ENCODE data around the gene RGP1.

RGP1 gene

DNA sequence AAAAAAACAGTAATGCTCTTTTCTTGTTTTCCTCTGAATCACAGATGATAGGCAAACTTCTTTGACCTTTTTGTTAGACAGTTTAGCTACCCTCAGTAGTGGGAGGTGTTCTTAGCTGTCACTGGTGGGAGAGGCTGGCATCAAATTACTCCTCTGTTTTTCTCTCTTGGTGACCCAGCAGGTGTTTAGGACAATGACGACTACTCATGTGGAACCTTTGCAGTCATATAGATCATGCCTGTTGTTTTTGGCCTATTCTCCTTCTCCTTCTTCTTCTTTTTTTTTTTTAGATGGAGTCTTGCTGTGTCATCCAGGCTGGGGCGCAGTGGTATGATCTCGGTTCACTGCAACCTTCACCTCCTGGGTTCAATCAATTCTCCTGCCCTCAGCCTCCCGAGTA is 26.9 kb downstream of the RGP1 start:
- peak overlapping the region; percentile 28 for H3K27ac Mint-ChIP-seq
- H3K27me3 Mint-ChIP-seq, result no peaks in the 10 kb centered on the region
- no peak overlapping the region for H3K4me3 Mint-ChIP-seq
- peaks cover 8% of the 10 kb centered on the region for H3K36me3 Mint-ChIP-seq
- no peak for DNase-seq
- H3K9me3 Mint-ChIP-seq, result no peaks in the 10 kb centered on the region
- CTCF ChIA-PET, result interaction anchor here (0.8 to 1.8 kb wide), 3 partner anchors 9 to 106 kb away, joined by 3 to 8 read pairs (median 3); no protein-coding TSS in a partner anchor
- no peaks in the 10 kb centered on the region for H3K4me1 Mint-ChIP-seq

DNA sequence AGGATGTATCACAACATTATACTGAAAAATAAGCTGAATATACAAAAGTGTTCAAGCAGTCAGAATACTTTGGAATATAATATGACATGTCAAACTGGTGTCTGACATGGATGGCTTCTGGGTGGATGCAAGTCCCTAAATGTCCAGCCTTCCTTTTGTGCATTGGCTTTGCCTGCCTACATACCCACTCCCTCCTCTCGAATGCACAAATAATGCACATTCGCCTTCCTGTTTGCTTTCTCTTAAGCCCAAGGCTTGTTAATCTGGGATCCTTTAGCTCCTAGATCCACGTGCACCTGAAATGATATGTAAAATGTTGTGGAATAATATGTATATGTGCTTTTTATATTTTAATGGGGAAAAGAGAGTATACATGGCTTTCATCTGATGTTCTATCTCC is 29.4 kb downstream of the RGP1 start:
- Mint-ChIP-seq H3K4me3 (no peak overlapping the region), H3K36me3 (peaks cover 12% of the 10 kb centered on the region), H3K27me3 (no peaks in the 10 kb centered on the region), H3K9me3 (no peaks in the 10 kb centered on the region), H3K4me1 (no peaks in the 10 kb centered on the region), H3K27ac (no peak overlapping the region)
- CTCF ChIA-PET, result interaction anchor here (0.8 to 1.9 kb wide), 4 partner anchors 12 to 166 kb away, joined by 3 to 9 read pairs (median 3); no protein-coding TSS in a partner anchor
- no peak for DNase-seq

DNA sequence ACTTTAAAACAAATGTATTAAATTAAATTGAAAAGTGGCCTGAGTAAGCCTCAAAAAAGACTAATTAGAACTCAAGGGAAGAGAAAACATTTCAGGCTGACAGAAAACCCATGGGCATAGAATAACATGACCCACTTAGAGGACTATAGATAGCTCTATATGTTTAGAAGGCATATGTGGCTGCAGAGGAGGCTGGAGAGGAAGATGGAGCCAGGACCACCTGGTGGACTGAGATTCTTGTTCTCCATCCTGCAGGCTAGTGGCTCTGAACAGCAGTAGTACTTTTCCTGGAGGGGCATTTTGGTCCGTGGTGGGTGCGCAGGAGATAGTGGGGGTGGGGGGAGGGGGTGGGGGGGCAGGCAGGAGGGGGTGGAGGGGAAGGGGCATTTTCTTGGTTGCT is 32.0 kb downstream of the RGP1 start:
- peaks cover 21% of the 10 kb centered on the region for H3K36me3 Mint-ChIP-seq
- no peaks in the 10 kb centered on the region for H3K4me1 Mint-ChIP-seq
- H3K27ac Mint-ChIP-seq, result no peak overlapping the region
- DNase-seq, result no peak
- CTCF ChIA-PET, result no interaction called here
- no peak overlapping the region for H3K4me3 Mint-ChIP-seq
- H3K9me3 Mint-ChIP-seq, result no peaks in the 10 kb centered on the region
- H3K27me3 Mint-ChIP-seq, result no peaks in the 10 kb centered on the region

DNA sequence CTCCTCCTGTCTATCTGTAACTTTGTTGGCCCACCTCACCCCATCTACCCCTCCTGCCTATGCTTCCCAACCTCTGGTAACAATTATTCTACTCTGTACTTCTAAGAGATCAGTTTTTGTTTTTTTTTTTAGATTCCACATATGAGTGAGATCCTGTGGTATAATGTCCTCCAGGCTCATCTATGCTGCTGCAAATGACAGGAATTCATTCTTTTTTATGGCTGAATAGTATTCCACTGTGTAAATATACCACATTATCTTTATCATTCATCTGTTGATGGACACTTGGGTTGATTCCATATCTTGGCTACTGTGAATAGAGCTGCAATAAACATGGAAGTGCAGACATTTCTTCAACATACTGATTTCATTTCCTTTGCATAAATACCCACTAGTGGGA is 34.3 kb downstream of the RGP1 start:
- peaks cover 32% of the 10 kb centered on the region for H3K36me3 Mint-ChIP-seq
- H3K4me3 Mint-ChIP-seq, result no peak overlapping the region
- CTCF ChIA-PET, result interaction anchor here (1.7 kb wide), 1 partner anchor 99 kb away, joined by 5 read pairs; no protein-coding TSS in a partner anchor
- H3K4me1 Mint-ChIP-seq, result no peaks in the 10 kb centered on the region
- DNase-seq, result no peak
- no peak overlapping the region for H3K27ac Mint-ChIP-seq
- H3K27me3 Mint-ChIP-seq, result no peaks in the 10 kb centered on the region
- no peaks in the 10 kb centered on the region for H3K9me3 Mint-ChIP-seq

DNA sequence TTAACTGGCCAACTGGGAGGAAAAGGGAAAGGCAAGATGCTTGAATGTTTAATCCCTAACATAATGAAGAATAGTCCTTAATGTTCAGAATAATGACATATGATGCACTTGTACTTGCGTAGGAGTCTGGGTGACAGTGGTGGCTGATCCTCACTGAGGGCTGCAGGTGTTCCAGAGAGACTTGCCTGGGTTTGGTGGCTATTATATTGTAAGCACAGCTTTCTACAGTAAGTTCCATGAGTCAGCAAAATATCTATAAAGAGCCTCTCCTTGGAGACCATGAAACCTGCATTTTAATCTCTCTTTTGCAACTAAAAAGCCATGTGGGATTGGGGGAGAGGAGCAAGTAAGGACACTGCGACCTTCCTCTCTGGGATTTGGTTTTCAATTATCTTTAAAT is 40.5 kb downstream of the RGP1 start:
- Mint-ChIP-seq H3K27ac (no peak overlapping the region), H3K27me3 (no peaks in the 10 kb centered on the region), H3K4me1 (peaks cover 5% of the 10 kb centered on the region), H3K4me3 (no peak overlapping the region), H3K36me3 (peaks cover 22% of the 10 kb centered on the region), H3K9me3 (no peaks in the 10 kb centered on the region)
- no peak for DNase-seq
- CTCF ChIA-PET, result interaction anchor here (0.7 to 5.4 kb wide), 30 partner anchors 11 to 234 kb away, joined by 3 to 97 read pairs (median 6); partner anchors contain the start of genes CCDC107, CREB3, FAM221B and RMRP

DNA sequence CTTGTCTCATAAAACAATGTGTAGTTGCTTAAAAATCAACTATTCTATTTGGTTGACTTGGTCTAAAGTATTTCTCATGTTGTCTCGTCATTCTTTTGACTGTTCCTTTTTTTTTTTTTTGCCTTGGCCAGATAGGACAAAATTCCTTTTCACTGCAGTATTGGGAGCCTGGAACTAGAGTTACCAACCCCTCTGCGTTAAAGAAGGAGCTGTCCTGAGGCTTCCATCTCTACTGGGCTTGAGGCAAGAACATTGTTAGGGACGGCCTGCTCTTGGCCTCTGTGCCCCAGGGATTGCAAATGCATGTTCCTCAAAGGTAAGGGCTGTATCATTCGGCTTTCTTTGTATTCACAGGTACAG is 40.9 kb downstream of the RGP1 start:
- no peak for DNase-seq
- no peaks in the 10 kb centered on the region for H3K9me3 Mint-ChIP-seq
- peaks cover 20% of the 10 kb centered on the region for H3K36me3 Mint-ChIP-seq
- H3K4me1 Mint-ChIP-seq, result peaks cover 7% of the 10 kb centered on the region
- no peak overlapping the region for H3K4me3 Mint-ChIP-seq
- H3K27me3 Mint-ChIP-seq, result no peaks in the 10 kb centered on the region
- no peak overlapping the region for H3K27ac Mint-ChIP-seq
- CTCF ChIA-PET, result interaction anchor here (0.7 to 5.4 kb wide), 34 partner anchors 11 to 233 kb away, joined by 3 to 97 read pairs (median 5); partner anchors contain the start of genes CCDC107, CREB3, FAM221B and HINT2

DNA sequence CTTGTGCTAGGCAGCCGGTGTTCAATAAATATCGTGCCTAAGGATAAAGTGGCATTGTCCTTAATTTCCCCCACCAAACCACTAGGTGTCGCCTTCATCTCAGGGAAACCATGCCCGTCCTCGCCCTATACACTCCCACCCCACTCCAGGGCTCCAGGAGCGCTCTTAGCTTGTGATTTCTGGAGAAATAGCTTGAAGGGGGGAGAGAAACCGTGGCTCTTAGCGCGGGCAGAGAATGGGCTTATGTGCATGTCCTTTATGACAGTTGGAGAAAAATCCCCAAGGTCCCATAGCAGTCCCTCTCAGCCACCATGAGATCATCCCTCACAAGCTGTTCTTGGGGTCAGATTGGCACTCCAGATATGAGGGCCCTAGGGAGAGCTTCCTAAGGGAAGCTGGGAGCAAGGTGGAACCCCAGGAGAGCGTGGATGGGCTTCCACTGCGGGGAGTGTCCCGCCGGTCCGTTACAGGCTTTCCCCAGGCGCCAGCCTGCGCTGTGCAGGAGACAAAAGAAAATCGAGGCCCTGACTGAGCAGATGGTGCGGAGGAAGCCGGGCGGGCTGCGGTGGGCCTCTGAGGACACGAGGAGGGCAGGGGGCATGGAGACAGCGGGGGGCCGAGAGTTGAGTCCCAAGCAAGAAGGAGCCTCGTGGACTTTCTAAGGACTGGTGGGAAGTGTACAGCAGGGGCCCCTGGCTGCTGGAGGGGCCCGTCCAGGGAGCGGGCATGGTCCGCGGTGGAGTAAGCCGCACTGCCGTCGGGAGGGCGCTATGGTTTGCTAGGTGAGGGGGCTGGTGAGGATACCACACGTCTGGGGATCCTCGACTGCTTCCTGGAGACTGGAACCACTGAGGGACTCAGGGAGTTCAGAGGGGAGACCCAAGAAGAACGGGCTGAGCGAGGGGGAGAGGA is 41.6 kb downstream of the RGP1 start:
- CTCF ChIA-PET, result interaction anchor here (0.6 to 5.4 kb wide), 36 partner anchors 10 to 474 kb away, joined by 3 to 97 read pairs (median 5); partner anchors contain the start of genes CCDC107, CREB3, FAM221B and HINT2
- DNase-seq, result peak; percentile 71
- Mint-ChIP-seq H3K36me3 (peaks cover 20% of the 10 kb centered on the region), H3K27me3 (no peaks in the 10 kb centered on the region), H3K4me1 (peaks cover 7% of the 10 kb centered on the region), H3K4me3 (no peak overlapping the region), H3K9me3 (no peaks in the 10 kb centered on the region), H3K27ac (no peak overlapping the region)

DNA sequence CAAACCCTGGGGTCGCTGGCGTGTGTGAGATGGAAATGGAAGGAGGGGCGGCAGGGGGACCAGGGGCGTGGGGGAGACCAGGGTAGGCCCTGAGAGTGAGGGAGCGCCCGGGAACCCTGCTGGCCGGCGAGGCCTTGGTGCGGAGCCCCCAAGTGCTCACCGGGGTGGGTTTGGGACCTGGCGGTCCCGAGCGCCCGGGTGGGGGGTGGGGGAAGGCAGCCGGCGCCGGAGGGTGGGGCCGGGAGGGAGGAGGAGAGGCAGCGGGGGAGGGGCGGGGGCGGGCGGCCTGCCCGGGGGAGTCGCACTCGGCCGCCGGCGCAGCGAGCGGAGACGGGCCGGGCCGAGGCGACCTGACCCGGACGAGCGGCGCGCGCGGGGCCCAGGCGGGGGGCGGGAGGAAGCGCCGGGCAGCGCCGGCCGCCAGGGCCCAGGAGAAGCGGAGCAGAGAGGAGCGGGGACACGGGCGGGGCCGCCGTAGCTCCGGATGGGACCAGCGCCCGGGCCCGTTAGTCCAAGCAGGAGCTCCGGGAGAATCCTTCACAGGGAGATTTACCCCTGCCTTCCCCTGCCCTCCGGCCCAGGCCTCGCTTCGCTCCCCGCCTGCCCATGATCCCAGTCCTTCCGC is 42.3 kb downstream of the RGP1 start, which contains the start of gene NPR2:
Gene NPR2, plus strand, starts transcription at position 295 of the 625 bp plus-strand sequence. CDS start 818 bp downstream, outside the sequence.
- H3K27me3 Mint-ChIP-seq, result no peaks in the 10 kb centered on the region
- H3K36me3 Mint-ChIP-seq, result peaks cover 18% of the 10 kb centered on the region
- no peaks in the 10 kb centered on the region for H3K9me3 Mint-ChIP-seq
- peaks cover 7% of the 10 kb centered on the region for H3K4me1 Mint-ChIP-seq
- no peak within 1 kb of the TSS for H3K4me3 Mint-ChIP-seq
- CTCF ChIA-PET, result interaction anchor here (1.0 kb wide), 1 partner anchor 91 kb away, joined by 7 read pairs; no protein-coding TSS in a partner anchor
- DNase-seq, result no peak
- no peak within 1 kb of the TSS for H3K27ac Mint-ChIP-seq

DNA sequence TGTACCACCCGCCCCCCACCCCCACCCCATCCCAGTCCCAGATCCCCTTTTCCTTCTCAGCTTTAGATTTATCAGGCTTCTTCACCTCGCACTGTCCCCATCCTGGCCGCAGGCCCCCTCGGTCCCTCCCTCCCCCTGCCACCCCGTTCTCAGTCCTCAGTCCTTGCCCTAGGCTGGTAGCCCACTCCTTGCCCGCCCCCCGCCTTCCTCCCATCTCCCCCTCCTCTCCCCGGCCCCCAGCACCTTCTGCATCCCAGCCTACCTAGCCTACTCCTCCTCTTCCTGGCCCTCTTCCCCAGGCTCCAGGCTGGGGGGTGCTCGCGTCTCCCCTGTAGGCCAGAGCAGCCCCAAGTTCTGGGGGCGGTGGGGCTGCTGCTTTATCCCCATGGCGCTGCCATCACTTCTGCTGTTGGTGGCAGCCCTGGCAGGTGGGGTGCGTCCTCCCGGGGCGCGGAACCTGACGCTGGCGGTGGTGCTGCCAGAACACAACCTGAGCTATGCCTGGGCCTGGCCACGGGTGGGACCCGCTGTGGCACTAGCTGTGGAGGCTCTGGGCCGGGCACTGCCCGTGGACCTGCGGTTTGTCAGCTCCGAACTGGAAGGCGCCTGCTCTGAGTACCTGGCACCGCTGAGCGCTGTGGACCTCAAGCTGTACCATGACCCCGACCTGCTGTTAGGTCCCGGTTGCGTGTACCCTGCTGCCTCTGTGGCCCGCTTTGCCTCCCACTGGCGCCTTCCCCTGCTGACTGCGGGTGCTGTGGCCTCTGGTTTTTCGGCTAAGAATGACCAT is 43.1 kb downstream of the RGP1 start:
- H3K27me3 Mint-ChIP-seq, result no peaks in the 10 kb centered on the region
- no peak overlapping the region for H3K27ac Mint-ChIP-seq
- H3K36me3 Mint-ChIP-seq, result peaks cover 15% of the 10 kb centered on the region
- no peak for DNase-seq
- H3K9me3 Mint-ChIP-seq, result no peaks in the 10 kb centered on the region
- CTCF ChIA-PET, result interaction anchor here (1.0 to 1.5 kb wide), 3 partner anchors 34 to 90 kb away, joined by 7 to 9 read pairs (median 8); no protein-coding TSS in a partner anchor
- peaks cover 11% of the 10 kb centered on the region for H3K4me1 Mint-ChIP-seq
- H3K4me3 Mint-ChIP-seq, result no peak overlapping the region

DNA sequence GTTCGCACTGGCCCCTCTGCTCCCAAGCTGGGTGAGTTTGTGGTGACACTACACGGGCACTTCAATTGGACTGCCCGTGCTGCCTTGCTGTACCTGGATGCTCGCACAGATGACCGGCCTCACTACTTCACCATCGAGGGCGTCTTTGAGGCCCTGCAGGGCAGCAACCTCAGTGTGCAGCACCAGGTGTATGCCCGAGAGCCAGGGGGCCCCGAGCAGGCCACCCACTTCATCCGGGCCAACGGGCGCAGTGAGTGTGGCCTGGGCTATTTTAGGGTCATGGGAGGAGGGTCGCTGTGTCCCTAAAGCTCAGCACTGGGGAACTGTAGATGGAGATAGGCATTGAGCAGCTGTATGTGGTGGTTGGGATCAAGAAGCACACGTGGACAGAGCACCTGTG is 43.7 kb downstream of the RGP1 start:
- H3K27ac Mint-ChIP-seq, result no peak overlapping the region
- CTCF ChIA-PET, result interaction anchor here (1.2 to 1.5 kb wide), 3 partner anchors 34 to 89 kb away, joined by 7 to 9 read pairs (median 8); no protein-coding TSS in a partner anchor
- peaks cover 13% of the 10 kb centered on the region for H3K4me1 Mint-ChIP-seq
- H3K4me3 Mint-ChIP-seq, result no peak overlapping the region
- DNase-seq, result no peak
- H3K9me3 Mint-ChIP-seq, result no peaks in the 10 kb centered on the region
- H3K27me3 Mint-ChIP-seq, result no peaks in the 10 kb centered on the region
- H3K36me3 Mint-ChIP-seq, result peaks cover 9% of the 10 kb centered on the region

DNA sequence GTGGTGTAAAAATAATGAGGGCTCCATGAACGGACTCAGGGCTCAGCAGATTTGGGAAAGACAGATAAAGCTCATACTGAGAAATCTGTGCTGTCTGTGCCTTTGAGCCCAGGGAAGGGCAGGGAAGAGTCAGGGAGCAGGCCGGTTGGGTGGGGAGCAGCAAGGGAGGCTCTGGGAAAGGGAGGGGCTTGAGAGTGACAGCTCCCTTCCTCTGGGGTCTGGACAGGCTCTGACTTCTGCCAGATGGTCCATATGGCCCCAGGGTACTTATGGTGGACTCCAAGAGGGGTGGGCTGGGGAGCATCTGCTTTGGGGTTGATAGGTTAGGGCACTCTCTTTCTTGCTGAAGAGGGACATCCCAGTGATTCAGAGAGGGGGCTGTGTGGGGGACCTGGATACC is 44.4 kb downstream of the RGP1 start:
- H3K9me3 Mint-ChIP-seq, result no peaks in the 10 kb centered on the region
- no peak overlapping the region for H3K27ac Mint-ChIP-seq
- no peak for DNase-seq
- no peaks in the 10 kb centered on the region for H3K27me3 Mint-ChIP-seq
- H3K4me3 Mint-ChIP-seq, result no peak overlapping the region
- H3K4me1 Mint-ChIP-seq, result peaks cover 13% of the 10 kb centered on the region
- peaks cover 8% of the 10 kb centered on the region for H3K36me3 Mint-ChIP-seq
- CTCF ChIA-PET, result interaction anchor here (1.2 to 1.5 kb wide), 3 partner anchors 33 to 88 kb away, joined by 7 to 9 read pairs (median 8); no protein-coding TSS in a partner anchor

DNA sequence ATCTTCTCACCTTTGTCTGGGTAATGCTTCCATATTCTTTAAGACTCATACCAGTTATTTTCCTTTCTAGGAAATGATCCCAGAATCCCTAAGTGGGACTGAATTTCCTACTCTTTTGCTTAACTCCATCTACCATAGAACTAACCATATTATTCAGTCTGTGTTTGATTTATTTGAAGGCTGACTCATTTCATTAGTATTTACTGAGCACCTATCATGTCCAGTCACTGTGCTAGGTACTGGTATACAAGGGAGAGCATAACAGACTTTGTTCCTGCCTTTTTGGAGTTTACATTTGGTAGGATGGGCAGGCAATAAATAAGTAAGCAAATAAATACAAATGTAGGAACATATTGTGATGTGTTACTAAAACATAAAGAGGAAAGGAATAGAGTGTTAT is 46.6 kb downstream of the RGP1 start:
- Mint-ChIP-seq H3K27ac (no peak overlapping the region), H3K27me3 (no peaks in the 10 kb centered on the region), H3K36me3 (peaks cover 2% of the 10 kb centered on the region), H3K4me3 (no peak overlapping the region), H3K4me1 (peaks cover 13% of the 10 kb centered on the region), H3K9me3 (no peaks in the 10 kb centered on the region)
- CTCF ChIA-PET, result interaction anchor here (1.5 to 3.8 kb wide), 3 partner anchors 30 to 99 kb away, joined by 3 to 10 read pairs (median 6); no protein-coding TSS in a partner anchor
- no peak for DNase-seq

DNA sequence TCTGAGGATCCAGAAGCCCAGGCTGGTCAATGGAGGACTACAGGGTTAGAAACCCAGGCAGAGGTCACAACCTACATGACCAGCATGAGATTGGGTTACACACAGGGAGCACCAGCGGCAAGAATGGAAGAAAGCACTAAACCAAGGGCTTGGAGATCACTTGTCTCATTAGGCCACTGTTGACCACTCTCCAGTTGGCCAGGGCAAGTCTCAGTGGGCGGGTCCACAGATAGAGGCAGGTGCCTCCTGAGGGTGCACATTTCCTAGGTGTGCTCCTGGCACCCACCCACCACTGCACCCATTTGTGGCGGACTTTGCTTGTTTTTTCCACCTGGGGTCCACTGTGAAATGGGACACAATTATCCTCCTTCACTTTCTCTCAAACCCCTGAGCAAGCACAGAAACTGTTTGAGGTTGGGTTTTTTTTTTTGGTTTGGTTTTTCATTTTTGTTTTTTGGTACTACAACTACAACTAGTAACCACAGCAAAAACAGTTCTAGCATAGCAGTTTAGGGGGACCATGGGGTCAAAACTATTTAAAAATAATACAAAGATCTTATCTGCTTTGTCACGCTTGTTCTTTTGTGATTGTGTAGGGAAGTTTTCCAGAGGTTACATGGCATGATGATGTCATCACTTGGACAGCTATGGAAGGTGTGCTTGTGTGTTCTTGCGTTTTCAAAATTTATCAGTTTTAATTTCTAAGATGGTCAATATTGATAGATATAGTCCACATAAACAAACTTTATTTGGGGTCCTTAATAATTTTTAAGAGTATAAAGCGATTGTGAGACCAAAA is 48.4 kb downstream of the RGP1 start:
- DNase-seq, result no peak
- H3K4me3 Mint-ChIP-seq, result no peak overlapping the region
- CTCF ChIA-PET, result interaction anchor here (1.5 to 3.8 kb wide), 2 partner anchors 29 to 41 kb away, joined by 4 to 10 read pairs; no protein-coding TSS in a partner anchor
- H3K9me3 Mint-ChIP-seq, result no peaks in the 10 kb centered on the region
- no peaks in the 10 kb centered on the region for H3K27me3 Mint-ChIP-seq
- peaks cover 10% of the 10 kb centered on the region for H3K36me3 Mint-ChIP-seq
- no peak overlapping the region for H3K27ac Mint-ChIP-seq
- peaks cover 13% of the 10 kb centered on the region for H3K4me1 Mint-ChIP-seq
